ENCODE results near the gene SYT14.
A peak's percentile ranks its signal among the peaks of the same experiment; 100 is the strongest.
"Not testable (repeated sequence)": the region's sequence is repeated elsewhere in the genome, so short reads cannot be mapped to it uniquely, and the experiment has no call there.

Gene SYT14

DNA sequence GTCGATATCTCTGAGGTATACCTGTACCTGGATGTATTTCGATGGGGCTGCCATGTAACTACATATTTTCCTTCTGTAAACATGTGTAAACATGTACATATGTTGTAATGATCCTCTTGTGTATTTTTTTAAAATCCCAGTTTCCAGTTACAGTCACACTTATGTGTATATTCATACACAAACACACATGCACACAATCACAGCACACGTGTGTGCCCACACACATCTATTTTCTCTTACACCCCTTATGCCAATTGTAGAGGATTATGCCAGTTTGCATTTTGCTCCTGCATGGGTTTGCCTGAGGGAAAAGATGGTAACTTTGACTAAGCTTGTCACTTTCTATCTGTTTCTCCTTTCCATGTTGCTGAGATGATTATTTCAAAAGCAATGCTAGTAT lies 10.1 kb downstream of the SYT14 start:
- no peak for DNase-seq

DNA sequence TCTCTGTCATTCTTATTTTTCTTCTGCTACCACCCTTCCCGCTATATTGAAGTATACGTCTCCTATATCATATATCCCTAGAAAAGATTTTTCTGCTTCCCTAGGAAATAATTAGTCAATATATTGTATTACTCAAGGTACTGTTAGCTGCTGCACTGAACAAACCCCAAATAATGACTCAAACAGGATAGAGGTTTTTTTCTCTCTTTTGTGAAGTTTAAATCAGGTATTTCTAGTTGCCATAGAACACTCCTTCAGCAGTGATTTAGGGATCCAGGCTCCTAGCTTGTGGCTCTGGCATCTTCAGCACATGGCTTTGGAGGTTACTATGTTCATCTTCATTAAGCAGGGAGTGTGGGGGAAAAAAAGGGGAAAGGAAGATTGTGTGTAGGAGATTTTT lies 18.1 kb downstream of the SYT14 start:
- DNase-seq = no peak

DNA sequence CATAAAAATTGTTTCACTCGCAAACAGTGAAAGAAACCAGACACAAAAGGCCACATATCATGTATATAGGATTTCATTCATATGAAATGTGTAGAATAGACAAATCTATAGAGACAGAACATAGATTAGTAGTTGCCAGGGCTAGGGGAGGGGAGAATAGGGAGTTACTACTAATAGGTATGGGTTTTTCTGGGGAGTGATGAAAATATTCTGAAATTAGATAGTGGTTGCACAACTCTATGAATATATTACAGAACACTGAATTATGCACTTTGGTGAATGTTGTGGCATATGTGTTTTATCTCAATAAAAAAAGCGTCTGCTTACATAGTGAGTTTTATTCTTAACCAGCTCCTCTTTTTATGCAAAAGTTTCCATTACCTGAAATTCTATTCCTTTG lies 21.6 kb downstream of the SYT14 start:
- no peak for DNase-seq

DNA sequence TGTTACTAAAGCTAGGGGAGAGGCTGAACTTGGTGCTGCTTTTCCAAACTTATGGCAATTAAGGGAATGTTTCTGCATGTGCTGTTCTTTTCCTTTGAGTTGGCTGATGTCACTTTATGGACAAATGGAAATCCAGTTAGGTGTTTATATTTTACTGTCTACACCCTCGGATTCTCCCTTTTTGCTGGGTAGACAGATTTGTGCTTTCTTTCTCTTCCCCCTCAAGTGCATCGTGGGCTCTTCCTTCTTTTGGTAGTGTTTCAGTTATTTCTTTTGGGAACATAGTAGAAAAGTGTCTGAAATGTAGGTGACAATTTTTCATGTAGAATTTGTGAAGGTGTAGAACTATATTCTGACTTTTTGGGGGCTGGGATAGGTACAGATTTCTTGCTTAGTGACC lies 22.9 kb downstream of the SYT14 start:
- no peak for DNase-seq

GRCh38 chr1:209962388-209962787 lies 24.4 kb downstream of the SYT14 start:
- no peak for DNase-seq

GRCh38 chr1:209962856-209963255 lies 24.8 kb downstream of the SYT14 start:
- no peak for DNase-seq

DNA sequence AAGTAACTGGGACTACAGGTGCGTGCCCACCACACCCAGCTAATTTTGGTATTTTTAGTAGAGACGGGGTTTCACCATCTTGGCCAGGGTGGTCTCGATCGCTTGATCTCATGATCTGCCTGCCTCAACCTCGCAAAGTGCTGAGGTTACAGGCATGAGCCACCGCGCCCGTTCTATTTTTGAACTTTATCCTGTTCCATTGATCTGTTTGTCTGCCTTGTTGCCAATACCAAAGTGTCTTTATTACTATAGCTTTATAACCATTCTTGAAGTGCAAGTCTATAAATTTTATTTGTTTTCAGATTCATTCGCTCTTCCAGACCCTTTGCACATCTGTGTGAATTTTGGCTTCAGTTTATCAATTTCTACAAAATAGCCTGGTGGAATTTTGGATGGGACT lies 28.0 kb downstream of the SYT14 start:
- no peak for DNase-seq

DNA sequence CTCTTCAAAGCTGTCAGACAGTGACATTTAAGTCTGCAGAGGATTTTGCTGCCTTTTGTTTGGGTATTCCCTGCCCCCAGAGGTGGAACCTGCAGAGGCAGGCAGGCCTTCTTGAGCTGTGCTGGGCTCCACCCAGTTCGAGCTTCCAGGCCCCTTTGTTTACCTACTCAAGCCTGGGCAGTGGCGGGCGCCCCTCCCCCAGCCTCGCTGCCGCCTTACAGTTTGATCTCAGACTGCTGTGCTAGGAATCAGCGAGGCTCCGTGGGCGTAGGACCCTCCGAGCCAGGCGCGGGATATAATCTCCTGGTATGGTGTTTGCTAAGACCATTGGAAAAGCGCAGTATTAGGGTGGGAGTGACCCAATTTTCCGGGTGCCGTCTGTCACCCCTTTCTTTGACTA lies 40.7 kb downstream of the SYT14 start:
- not testable (repeated sequence) for DNase-seq

DNA sequence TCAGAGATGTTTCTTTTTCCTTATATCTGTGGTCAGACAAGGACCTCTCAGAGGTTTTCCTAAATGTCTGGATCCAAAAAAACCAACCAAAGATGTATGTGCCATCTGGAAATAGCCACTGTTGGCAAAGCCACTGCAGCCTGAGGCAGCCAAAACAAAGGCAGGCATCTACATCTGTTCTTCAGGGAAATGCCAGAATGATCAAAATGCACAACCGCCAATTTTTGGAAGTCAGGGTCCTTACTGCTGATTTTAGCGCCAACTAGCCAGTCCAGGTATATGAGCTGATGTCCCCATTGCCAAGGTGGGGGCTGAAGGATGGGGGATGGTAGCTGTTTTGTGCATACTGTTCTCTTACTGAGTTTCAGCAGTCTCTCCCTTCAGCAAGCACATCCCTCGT lies 45.9 kb downstream of the SYT14 start:
- DNase-seq = no peak

DNA sequence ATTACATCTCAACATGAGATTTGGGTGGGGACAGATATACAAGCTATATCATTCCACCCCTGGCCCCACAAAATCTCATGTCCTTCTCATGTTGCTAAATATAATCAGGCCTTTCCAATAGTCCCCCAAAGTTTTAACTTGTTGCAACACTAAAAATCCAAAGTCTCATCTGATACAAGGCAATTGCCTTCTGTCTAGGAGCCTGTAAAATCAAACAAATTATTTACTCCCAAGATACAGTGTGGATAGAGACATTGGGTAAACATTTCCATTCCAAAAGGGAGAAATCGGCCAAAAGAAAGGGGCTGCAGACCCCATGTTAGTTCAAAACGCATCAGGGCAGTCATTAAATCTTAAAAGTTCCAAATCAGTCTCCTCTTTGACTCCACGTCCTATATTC lies 47.0 kb downstream of the SYT14 start:
- DNase-seq = no peak

GRCh38 chr1:209988706-209989105 lies 50.7 kb downstream of the SYT14 start:
- DNase-seq = no peak

DNA sequence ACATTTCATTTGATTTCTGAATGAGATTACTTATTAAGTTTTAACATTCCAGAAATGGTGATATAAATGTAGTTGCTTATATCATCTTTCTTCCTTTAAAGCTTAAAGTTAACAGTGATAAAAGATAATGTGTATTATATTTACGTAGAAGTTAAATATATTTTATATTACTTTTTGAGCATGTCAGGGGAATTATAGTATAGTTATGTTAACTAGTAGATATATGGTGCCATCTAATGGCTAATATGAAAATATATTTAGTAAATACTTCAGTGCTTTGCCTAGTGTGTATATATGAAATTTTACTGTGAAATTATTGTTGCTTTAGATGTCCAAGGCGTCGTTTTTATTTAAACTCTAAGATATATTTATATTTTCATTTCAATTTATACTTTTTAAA lies 51.5 kb downstream of the SYT14 start:
- peak; percentile 27 for DNase-seq

GRCh38 chr1:209993061-209993830 lies 55.2 kb downstream of the SYT14 start:
- DNase-seq = no peak

DNA sequence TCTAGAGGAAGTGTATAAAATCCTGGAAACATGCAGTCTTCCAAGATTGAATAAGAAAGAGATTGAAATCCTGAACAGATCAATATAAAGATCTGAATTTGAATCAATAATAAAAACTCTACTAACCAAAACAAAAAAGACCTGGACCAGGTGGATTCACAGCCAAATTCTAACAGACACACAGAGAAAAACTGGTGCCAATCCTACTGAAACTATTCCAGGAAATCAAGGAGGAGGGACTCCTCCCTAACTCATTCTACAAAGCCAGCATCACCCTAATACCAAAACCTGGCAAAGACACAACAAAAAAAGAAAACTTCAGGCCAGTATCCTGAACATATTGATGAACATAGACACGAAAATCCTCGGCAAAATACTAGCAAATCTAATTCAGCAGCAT lies 58.3 kb downstream of the SYT14 start:
- DNase-seq = no peak

GRCh38 chr1:209999005-209999404 lies 61.0 kb downstream of the SYT14 start:
- no peak for DNase-seq

DNA sequence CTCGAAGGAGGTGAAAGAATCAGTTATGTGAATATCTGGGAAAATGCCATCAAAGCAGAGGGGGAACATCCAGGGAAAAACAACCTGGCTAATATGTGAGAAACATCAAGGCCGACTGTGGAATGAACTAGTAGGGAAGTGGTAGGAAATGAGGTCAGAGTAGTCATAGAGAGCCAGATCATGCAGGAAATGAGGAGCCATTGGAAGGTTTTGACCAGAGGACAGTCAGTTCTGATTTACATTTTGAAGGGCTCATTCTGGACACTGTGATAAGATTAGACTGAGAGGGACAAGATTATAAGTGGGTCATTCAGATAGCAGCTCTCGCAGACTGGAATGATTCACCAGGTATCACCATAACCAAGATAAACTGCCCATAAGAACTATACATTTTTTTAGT lies 63.7 kb downstream of the SYT14 start:
- DNase-seq = no peak

- DNase-seq = no peak
Observed at GRCh38 chr1:210003501-210003900, 65.5 kb downstream of the SYT14 start.

DNA sequence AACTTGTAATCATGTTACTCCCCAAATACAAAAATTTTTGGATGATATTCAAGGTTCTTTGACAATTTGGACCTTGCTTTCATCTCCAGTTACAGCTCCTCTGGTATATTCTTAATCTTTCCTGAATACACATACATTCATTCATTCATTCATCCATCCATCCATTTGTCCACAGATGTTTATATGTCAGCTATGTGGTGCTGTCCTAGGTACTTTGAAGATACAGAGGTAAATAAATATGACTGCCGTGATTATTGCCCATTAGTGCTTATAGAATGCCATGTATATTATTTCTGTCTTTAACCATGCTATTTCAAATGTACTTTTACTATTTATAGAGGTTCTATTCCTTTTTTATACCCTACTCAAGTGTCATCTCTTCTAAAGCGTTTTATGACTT lies 72.1 kb downstream of the SYT14 start:
- DNase-seq = no peak

GRCh38 chr1:210021145-210021860 lies 83.3 kb downstream of the SYT14 start:
- DNase-seq = no peak

GRCh38 chr1:210022044-210022443 lies 84.0 kb downstream of the SYT14 start:
- no peak for DNase-seq

- DNase-seq = no peak
Observed at GRCh38 chr1:210024282-210024681, 86.3 kb downstream of the SYT14 start.

DNA sequence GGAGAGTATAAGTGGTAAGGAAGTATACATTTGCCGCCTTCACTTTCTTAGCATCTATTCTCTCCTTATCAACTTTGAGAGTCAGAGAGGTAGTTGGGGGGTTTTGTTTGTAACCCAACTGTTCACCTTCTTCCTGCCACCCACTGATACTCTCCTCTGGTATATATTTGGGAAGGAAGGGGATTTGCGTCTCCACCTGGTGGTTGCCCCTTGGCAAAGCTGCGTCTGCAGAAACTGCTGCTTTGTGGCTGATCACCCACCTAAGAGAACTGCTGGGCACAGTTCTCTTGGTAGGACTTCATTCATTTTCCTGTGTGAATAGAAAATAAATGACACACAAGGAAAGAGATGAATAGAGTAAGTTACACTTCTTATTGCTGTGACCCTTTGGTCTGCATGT lies 87.0 kb downstream of the SYT14 start:
- no peak for DNase-seq

- DNase-seq = no peak
Observed at GRCh38 chr1:210025870-210026269, 87.9 kb downstream of the SYT14 start.

- no peak for DNase-seq
Observed at GRCh38 chr1:210027994-210028393, 90.0 kb downstream of the SYT14 start.

GRCh38 chr1:210031473-210031872 lies 93.5 kb downstream of the SYT14 start:
- no peak for DNase-seq

Measured in inflammatory macrophage treated with lipopolysaccharide for 4 hours (primary cell).